Peyer's patch (tissue), 4 donors: ENCODE results near the gene CACNA1B.

Source experiments
- CTCF ChIP-seq, 6 experiments: fragments of 450-650 bp in 4 of 6; fragments of 200-600 bp in 2 of 6; sonication (generic) in 1 of 6; IDR thresholded peaks; one replicate each; pipeline ENCODE4 v1.5.1; 2017 to 2019; ENCODE audit warnings: antibody characterized with exemption in 6 of 6, mild to moderate bottlenecking in 3 of 6, moderate library complexity in 1 of 6
- POLR2A ChIP-seq, 2 donors: fragments of 450-650 bp; IDR thresholded peaks; one replicate each; pipeline ENCODE4 v1.5.1; 2017; ENCODE audit warnings: antibody characterized with exemption in 2 of 2, mild to moderate bottlenecking in 2 of 2, moderate library complexity in 2 of 2

DNA sequence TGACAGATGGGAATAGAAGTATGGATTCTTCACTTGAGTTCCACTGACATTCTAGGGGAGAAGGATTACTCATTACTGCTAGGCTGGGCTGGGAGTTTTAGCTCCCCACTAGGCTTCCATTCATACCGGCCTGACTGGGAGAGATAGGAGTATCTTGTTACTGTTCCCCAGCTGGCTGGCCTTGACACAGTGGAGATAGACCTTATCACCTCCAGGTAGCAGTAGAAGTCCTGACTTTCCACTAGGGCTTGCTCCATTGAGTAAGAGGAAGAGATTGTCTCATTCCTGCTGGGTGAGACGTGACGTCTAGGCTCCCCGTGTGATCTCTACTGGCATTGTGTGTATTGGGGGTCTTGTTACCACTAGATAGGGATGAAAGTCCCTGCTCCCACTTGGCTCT is 156.4 kb downstream of the CACNA1B start:
- TF ChIP-seq CTCF (IDR thresholded peaks at IDR 0.05), result no peak
- TF ChIP-seq POLR2A (IDR thresholded peaks at IDR 0.05), result no peak
